Activated B cell treated with CpG ODN at 0.5 μM for 24 hours (primary cell): ENCODE measurements around the gene FAM53C. TPM values are rescaled to one million over a fixed set of nuclear protein-coding genes. Genes with fewer than 3 reads are reported as not detected.
A peak's percentile ranks its signal among the peaks of the same experiment; 100 is the strongest.

Source experiments
- ATAC-seq: fragments of 200-7000 bp; cut with Tn5 transposase; one replicate; pipeline ENCODE4 v1.10.0; 2021; ENCODE audit warnings: low read depth, mild to moderate bottlenecking, moderate library complexity
- CTCF ChIA-PET: fragments of 350-600 bp; sonication (Branson Sonifier 250); formaldehyde crosslinking; loops from one replicate; lab custom pipeline; 2021; ENCODE audit warnings: antibody characterized with exemption; lab: Charles Lee
- POLR2A ChIA-PET: fragments of 350-600 bp; sonication (Branson Sonifier 250); formaldehyde crosslinking; loops from one replicate; lab custom pipeline; 2021; ENCODE audit warnings: antibody characterized with exemption; lab: Charles Lee
- DNase-seq: peaks from one replicate; pipeline ENCODE4 v3.0.0; 2022
- H3K27ac Mint-ChIP-seq: one replicate; pipeline ENCODE4 v1.8.0; 2020; ENCODE audit warnings: mixed read lengths
- H3K27me3 Mint-ChIP-seq: one replicate; pipeline ENCODE4 v1.8.0; 2021; ENCODE audit warnings: mixed read lengths
- H3K36me3 Mint-ChIP-seq: one replicate; pipeline ENCODE4 v1.8.0; 2021; ENCODE audit warnings: low read depth, mixed read lengths
- H3K4me1 Mint-ChIP-seq: one replicate; pipeline ENCODE4 v1.8.0; 2021; ENCODE audit warnings: mixed read lengths
- H3K4me3 Mint-ChIP-seq: one replicate; pipeline ENCODE4 v1.8.0; 2020; ENCODE audit warnings: mild to moderate bottlenecking, mixed read lengths
- H3K9me3 Mint-ChIP-seq: one replicate; pipeline ENCODE4 v1.8.0; 2020; ENCODE audit warnings: mixed read lengths
- intact Hi-C: fragments of 100-400 bp; cut with micrococcal nuclease; formaldehyde crosslinking; loops from one replicate; pipeline ENCODE4 v1.15.1; 2024
- total RNA-seq: library from RNA; stranded (reverse); gene quantifications from 2 replicates; pipeline ENCODE4 v1.2.3, GENCODE V29; 2022
- TF ChIP-seq, protein P1 (sequence below): fragments of 200-600 bp; IDR thresholded peaks from one replicate; pipeline ENCODE4 v1.8.0; 2022; ENCODE audit warnings: antibody characterized with exemption, mild to moderate bottlenecking

FAM53C gene
- 23.5 and 24.9 TPM in 2 replicates for total RNA-seq

DNA sequence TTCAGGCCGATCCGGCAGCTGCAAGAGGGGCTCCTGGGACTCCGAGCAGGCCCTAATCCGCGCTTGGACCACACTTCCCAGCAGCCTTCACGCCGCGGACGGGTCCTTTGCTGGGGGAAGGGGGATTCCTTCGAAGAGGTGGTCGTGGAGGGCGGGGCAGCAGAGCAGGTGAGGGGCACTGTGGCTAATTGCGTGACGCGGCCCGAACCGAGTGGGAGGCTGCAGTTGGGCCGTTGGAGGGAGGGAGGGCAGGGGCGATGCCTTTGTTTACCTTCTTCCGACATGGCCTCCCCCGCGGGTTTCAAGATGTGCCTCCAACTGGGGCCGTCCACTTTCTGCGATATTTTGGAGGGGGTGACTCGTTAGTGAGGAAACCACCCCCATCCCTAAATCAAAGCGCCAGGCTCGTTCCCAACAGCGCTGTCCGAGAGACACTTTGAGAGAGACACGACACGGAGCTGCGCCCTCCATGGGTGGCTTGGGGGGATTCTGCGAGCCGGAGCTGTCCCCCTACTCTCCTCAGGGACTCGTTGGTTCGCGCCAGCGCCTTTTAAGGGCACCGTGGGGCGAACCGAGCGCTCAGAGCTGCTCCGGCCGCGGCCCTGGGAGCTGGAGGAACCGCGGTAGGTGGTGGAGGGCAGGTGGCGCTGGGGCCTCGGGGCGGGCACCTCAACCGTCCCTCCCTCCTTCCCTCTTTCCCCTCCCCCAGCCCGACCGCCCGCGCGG lies at the start of gene FAM53C:
Gene FAM53C (plus strand): TSS at position 582 of the 726 bp plus-strand sequence. CDS start 3,070 bp downstream, outside the sequence.
- intact Hi-C loops: loop anchor here (1.0 to 10.0 kb wide), 10 partner anchors 14 to 859 kb away; partner anchors contain the start of genes BRD8, CDC23, ETF1 and HNRNPA0
- H3K4me1 Mint-ChIP-seq: peaks cover 37% of the 10 kb centered on the region
- peak; percentile 81 for ATAC-seq

GRCh38 chr5:138289296-138289695 lies 48.8 kb upstream of the FAM53C start:
- intact Hi-C loops: no loop called here
- H3K9me3 Mint-ChIP-seq: no peaks in the 10 kb centered on the region
- ChIA-PET POLR2A (no interaction called here), CTCF (no interaction called here)
- TF ChIP-seq, protein P1, sequence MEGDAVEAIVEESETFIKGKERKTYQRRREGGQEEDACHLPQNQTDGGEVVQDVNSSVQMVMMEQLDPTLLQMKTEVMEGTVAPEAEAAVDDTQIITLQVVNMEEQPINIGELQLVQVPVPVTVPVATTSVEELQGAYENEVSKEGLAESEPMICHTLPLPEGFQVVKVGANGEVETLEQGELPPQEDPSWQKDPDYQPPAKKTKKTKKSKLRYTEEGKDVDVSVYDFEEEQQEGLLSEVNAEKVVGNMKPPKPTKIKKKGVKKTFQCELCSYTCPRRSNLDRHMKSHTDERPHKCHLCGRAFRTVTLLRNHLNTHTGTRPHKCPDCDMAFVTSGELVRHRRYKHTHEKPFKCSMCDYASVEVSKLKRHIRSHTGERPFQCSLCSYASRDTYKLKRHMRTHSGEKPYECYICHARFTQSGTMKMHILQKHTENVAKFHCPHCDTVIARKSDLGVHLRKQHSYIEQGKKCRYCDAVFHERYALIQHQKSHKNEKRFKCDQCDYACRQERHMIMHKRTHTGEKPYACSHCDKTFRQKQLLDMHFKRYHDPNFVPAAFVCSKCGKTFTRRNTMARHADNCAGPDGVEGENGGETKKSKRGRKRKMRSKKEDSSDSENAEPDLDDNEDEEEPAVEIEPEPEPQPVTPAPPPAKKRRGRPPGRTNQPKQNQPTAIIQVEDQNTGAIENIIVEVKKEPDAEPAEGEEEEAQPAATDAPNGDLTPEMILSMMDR: no peak
- no peak overlapping the region for H3K4me3 Mint-ChIP-seq
- H3K36me3 Mint-ChIP-seq: no peaks in the 10 kb centered on the region
- no peak for ATAC-seq
- DNase-seq: no peak
- no peaks in the 10 kb centered on the region for H3K27me3 Mint-ChIP-seq
- no peak overlapping the region for H3K27ac Mint-ChIP-seq
- H3K4me1 Mint-ChIP-seq: no peaks in the 10 kb centered on the region

More for the DNA sequence above, at the start of gene FAM53C:
- POLR2A ChIA-PET: interaction anchor here (0.6 to 13.1 kb wide), 20 partner anchors 10 to 1909 kb away, joined by 3 to 322 read pairs (median 6); partner anchors contain the start of genes BRD8, CDC23, EGR1 and ETF1
- H3K4me3 Mint-ChIP-seq: peak within 1 kb of the TSS; percentile 90
- peak within 1 kb of the TSS; percentile 100 for H3K27ac Mint-ChIP-seq
- CTCF ChIA-PET: interaction anchor here (1.0 to 7.8 kb wide), 2 partner anchors 9 to 14 kb away, joined by 3 to 134 read pairs; partner anchors contain the start of gene KDM3B
- H3K9me3 Mint-ChIP-seq: no peaks in the 10 kb centered on the region
- peak; percentile 97 for DNase-seq
- no peaks in the 10 kb centered on the region for H3K27me3 Mint-ChIP-seq
- peaks cover 21% of the 10 kb centered on the region for H3K36me3 Mint-ChIP-seq
- TF ChIP-seq, protein P1: no peak

- Mint-ChIP-seq H3K9me3 (peaks cover 8% of the 10 kb centered on the region), H3K4me1 (no peaks in the 10 kb centered on the region), H3K36me3 (no peaks in the 10 kb centered on the region), H3K27ac (no peak overlapping the region), H3K4me3 (no peak overlapping the region), H3K27me3 (no peaks in the 10 kb centered on the region)
- intact Hi-C loops: no loop called here
- ChIA-PET CTCF (interaction anchor here (0.7 kb wide), 1 partner anchor 63 kb away, joined by 3 read pairs; no protein-coding TSS in a partner anchor), POLR2A (interaction anchor here (0.7 kb wide), 1 partner anchor 470 kb away, joined by 3 read pairs; no protein-coding TSS in a partner anchor)
- no peak for DNase-seq
- TF ChIP-seq, protein P1: no peak
- no peak for ATAC-seq
These were observed 34.7 kb upstream of the FAM53C start for GRCh38 chr5:138303372-138303771.

GRCh38 chr5:138305797-138306196 lies 32.3 kb upstream of the FAM53C start:
- ATAC-seq (no peak), DNase-seq (no peak)
- intact Hi-C loops: no loop called here
- H3K9me3 Mint-ChIP-seq: no peaks in the 10 kb centered on the region
- TF ChIP-seq, protein P1: no peak
- no peak overlapping the region for H3K27ac Mint-ChIP-seq
- no peaks in the 10 kb centered on the region for H3K36me3 Mint-ChIP-seq
- H3K4me3 Mint-ChIP-seq: no peak overlapping the region
- ChIA-PET CTCF (no interaction called here), POLR2A (no interaction called here)
- H3K27me3 Mint-ChIP-seq: no peaks in the 10 kb centered on the region
- no peaks in the 10 kb centered on the region for H3K4me1 Mint-ChIP-seq

GRCh38 chr5:138315751-138316278 lies 22.3 kb upstream of the FAM53C start:
- intact Hi-C loops: loop anchor here (10.0 kb wide), 1 partner anchor 71 kb away; no protein-coding TSS in a partner anchor
- H3K4me1 Mint-ChIP-seq: no peaks in the 10 kb centered on the region
- ATAC-seq (no peak), DNase-seq (no peak)
- peaks cover 3% of the 10 kb centered on the region for H3K9me3 Mint-ChIP-seq
- ChIA-PET POLR2A (no interaction called here), CTCF (no interaction called here)
- TF ChIP-seq, protein P1: no peak
- no peaks in the 10 kb centered on the region for H3K27me3 Mint-ChIP-seq
- no peaks in the 10 kb centered on the region for H3K36me3 Mint-ChIP-seq
- no peak overlapping the region for H3K27ac Mint-ChIP-seq
- H3K4me3 Mint-ChIP-seq: no peak overlapping the region
